ENCODE data around the gene FLT3.
"Not testable (repeated sequence)": the region's sequence is repeated elsewhere in the genome, so short reads cannot be mapped to it uniquely, and the experiment has no call there.

The FLT3 gene

DNA sequence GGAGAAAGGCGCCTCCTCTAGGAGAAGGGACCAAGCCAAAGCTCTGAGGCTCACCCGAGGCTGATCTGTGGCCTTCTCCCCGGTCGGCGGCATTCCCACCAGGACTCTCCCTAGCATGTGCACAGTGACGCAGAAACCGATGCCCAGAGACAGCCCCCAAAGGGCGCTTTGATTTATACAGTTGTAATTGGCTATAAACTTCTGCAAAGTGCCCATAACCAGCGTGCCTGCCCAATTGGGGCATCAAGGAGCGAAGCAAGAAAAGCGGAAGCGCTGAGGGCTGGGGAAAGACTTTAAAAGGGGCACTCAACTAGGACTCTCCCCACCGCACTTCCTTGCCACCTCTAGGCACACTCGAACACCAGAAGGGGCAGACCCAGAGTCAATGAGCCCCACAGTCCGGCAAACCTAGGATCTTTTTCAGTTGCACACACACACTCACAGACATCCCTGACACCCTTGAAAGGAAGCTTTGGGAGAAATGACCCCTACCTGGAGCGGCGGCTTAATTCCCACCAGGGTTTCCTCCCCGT, 133.1 kb downstream of the FLT3 start:
- TF ChIP-seq, protein P1, sequence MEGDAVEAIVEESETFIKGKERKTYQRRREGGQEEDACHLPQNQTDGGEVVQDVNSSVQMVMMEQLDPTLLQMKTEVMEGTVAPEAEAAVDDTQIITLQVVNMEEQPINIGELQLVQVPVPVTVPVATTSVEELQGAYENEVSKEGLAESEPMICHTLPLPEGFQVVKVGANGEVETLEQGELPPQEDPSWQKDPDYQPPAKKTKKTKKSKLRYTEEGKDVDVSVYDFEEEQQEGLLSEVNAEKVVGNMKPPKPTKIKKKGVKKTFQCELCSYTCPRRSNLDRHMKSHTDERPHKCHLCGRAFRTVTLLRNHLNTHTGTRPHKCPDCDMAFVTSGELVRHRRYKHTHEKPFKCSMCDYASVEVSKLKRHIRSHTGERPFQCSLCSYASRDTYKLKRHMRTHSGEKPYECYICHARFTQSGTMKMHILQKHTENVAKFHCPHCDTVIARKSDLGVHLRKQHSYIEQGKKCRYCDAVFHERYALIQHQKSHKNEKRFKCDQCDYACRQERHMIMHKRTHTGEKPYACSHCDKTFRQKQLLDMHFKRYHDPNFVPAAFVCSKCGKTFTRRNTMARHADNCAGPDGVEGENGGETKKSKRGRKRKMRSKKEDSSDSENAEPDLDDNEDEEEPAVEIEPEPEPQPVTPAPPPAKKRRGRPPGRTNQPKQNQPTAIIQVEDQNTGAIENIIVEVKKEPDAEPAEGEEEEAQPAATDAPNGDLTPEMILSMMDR (IDR thresholded peaks at IDR 0.05), result no peak
- no peak for TF ChIP-seq ZFX (IDR thresholded peaks at IDR 0.05; ENCODE audit: borderline replicate concordance)

GRCh38 chr13:27966641-27967202, 133.7 kb downstream of the FLT3 start:
- no peak overlapping the region for H3K27ac ChIP-seq
- no peak for TF ChIP-seq ZFX (IDR thresholded peaks at IDR 0.05; ENCODE audit: borderline replicate concordance)

More for the DNA sequence above, 133.1 kb downstream of the FLT3 start:
- H3K27ac ChIP-seq, result no peak overlapping the region

GRCh38 chr13:27965740-27966640, 134.4 kb downstream of the FLT3 start:
- TF ChIP-seq ZFX (IDR thresholded peaks at IDR 0.05; ENCODE audit: borderline replicate concordance), result no peak
- TF ChIP-seq, protein P1 (IDR thresholded peaks at IDR 0.05), result no peak
- H3K27ac ChIP-seq, result no peak overlapping the region

DNA sequence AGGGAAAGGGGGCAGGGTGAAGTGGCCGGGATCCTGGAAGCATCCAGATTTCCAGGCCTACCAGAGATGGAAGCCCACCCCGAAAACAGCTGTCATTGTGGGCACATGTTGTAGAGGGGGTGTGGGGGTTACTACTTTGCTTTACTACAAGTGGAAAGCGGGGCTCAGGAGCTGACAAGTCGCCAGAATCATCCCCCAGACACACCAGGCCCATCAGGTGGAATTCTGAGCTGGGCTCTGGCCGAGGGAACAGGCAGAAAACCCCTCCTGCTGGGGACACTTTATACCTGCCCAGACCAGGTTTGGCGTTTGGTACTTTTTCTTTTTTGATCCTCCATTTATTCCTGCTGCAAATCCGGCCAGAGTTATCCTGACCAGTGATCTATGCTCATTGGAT, 135.0 kb downstream of the FLT3 start:
- TF ChIP-seq ZFX (IDR thresholded peaks at IDR 0.05; ENCODE audit: borderline replicate concordance), result no peak
- TF ChIP-seq, protein P1 (IDR thresholded peaks at IDR 0.05), result no peak
- no peak overlapping the region for H3K27ac ChIP-seq

GRCh38 chr13:27964741-27965323, 135.5 kb downstream of the FLT3 start:
- H3K27ac ChIP-seq, result no peak overlapping the region
- TF ChIP-seq, protein P1 (IDR thresholded peaks at IDR 0.05), result no peak
- TF ChIP-seq ZFX (IDR thresholded peaks at IDR 0.05; ENCODE audit: borderline replicate concordance), result no peak

DNA sequence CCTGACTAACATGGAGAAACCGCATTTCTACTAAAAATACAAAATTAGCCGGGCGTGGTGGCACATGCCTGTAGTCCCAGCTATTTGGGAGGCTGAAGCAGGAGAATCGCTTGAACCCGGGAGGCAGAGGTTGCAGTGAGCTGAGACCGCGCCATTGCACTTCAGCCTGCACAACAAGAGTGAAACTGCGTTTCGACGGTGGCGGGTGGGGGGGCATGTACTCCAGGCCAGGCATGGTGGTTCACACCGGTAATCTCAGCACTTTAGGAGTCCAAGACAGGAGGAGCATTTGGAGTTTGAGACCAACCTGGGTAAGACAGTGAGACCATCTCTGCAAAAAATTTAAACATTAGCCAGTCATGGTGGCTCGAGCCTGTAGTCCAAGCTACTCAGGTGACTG, 136.2 kb downstream of the FLT3 start:
- not testable (repeated sequence) for H3K27ac ChIP-seq

- no peak overlapping the region for H3K27ac ChIP-seq
- TF ChIP-seq, protein P1 (IDR thresholded peaks at IDR 0.05), result no peak
- TF ChIP-seq ZFX (IDR thresholded peaks at IDR 0.05; ENCODE audit: borderline replicate concordance), result no peak
These were observed 136.9 kb downstream of the FLT3 start for GRCh38 chr13:27963491-27963890.

DNA sequence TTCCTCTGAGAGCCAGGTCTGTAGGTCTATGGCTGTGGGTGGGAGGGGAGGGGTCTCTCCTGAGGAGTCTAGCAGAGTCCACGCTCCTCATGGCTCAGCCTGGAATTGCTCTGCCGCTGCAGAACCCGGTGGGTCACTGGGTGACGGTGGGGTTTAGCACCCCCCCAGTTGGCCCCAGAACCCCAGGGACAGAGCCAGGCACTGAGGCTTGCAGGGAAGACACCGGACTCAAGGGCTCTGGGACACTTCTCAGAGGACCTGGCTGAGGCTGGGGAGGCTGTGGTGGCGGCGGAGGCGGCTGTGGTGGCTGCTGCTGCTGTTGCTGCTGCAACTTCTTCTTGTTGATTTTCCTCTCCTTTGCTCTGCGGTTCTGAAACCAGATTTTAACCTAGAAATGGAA, 137.4 kb downstream of the FLT3 start:
- TF ChIP-seq, protein P1 (IDR thresholded peaks at IDR 0.05), result no peak
- no peak for TF ChIP-seq ZFX (IDR thresholded peaks at IDR 0.05; ENCODE audit: borderline replicate concordance)
- H3K27ac ChIP-seq, result no peak overlapping the region
